K562 (cell line): ENCODE measurements around the gene TGDS. TPM values are rescaled to one million over a fixed set of nuclear protein-coding genes. Genes with fewer than 3 reads are reported as not detected.

Source experiments
- BCLAF1 ChIP-seq, 2 experiments: fragments of 450-650 bp in 1 of 2; IDR thresholded peaks; 2 replicates each; pipeline ENCODE4 v1.6.1; 2011 to 2017; ENCODE audit warnings: low read depth in 2 of 2, antibody characterized with exemption in 1 of 2, borderline replicate concordance in 1 of 2, low read length in 1 of 2, mild to moderate bottlenecking in 1 of 2, mixed read lengths in 1 of 2; ENCODE audit not compliant: control insufficient read depth in 1 of 2
- MLLT1 ChIP-seq, 2 experiments: fragments of 450-650 bp; IDR thresholded peaks; 2 replicates each; pipeline ENCODE4 v1.6.1; 2016
- POLR2A ChIP-seq: fragments of 450-650 bp; conservative IDR thresholded peaks from 2 replicates; pipeline ENCODE4 v1.6.1; 2016
- STAG1 ChIP-seq: sonication (generic); formaldehyde crosslinking; IDR thresholded peaks from 2 replicates; pipeline ENCODE4 v1.5.0; 2020; ENCODE audit warnings: missing genetic modification reagents, borderline replicate concordance
- TSHZ1 ChIP-seq: fragments of 250-450 bp; sonication (Bioruptor Pico); IDR thresholded peaks from 2 replicates; pipeline ENCODE4 v1.4.0; 2020; ENCODE audit warnings: mild to moderate bottlenecking, moderate library complexity
- ZNF263 ChIP-seq: sonication (generic); formaldehyde crosslinking; IDR thresholded peaks from 2 replicates; pipeline ENCODE4 v1.8.0; 2022; ENCODE audit warnings: mild to moderate bottlenecking, missing genetic modification reagents, borderline replicate concordance
- ZNF592 ChIP-seq: fragments of 450-650 bp; IDR thresholded peaks from 2 replicates; pipeline ENCODE4 v1.6.1; 2017; ENCODE audit warnings: antibody characterized with exemption, mild to moderate bottlenecking
- ZNF655 ChIP-seq: fragments of 250-450 bp; sonication (Bioruptor Pico); IDR thresholded peaks from 2 replicates; pipeline ENCODE4 v1.5.0; 2021
- ZNF764 ChIP-seq: fragments of 250-450 bp; sonication (Bioruptor Pico); IDR thresholded peaks from 2 replicates; pipeline ENCODE4 v1.4.0; 2020; ENCODE audit warnings: low read depth, mild to moderate bottlenecking, moderate library complexity
- polyA plus RNA-seq, 8 experiments: library from polyadenylated mRNA; depleted of rRNA in 4 of 8; stranded (reverse) in 5 of 8; unstranded in 3 of 8; fragments of >200 nt; fragmentation: Nextera tagmentation in 2 of 8; fragmentation: Illumina TruSeq in 1 of 8; extraction: Ambion mirVana in 2 of 8; extraction: Trizol in 1 of 8; gene quantifications; 2 replicates each; pipeline versions ENCODE4 v1.2.1 to v1.2.3, GENCODE V29; 2011 to 2014; ENCODE audit warnings: inconsistent platforms in 1 of 8, missing spikeins in 1 of 8
- total RNA-seq, 7 experiments: library from RNA; depleted of rRNA in 6 of 7; stranded (reverse); fragments of >200 nt in 6 of 7; fragmentation: Illumina TruSeq in 2 of 7; extraction: Trizol in 2 of 7; gene quantifications; 2 replicates each; pipeline versions ENCODE4 v1.2.1 to v1.2.3, GENCODE V29; 2011 to 2021; ENCODE audit warnings: low replicate concordance in 1 of 7

TGDS gene
- total and polyA plus RNA-seq, 9 of the 15 experiments (the other 6 are each of a cell fraction or from before 2014, with no cell fraction given), result 9.9 to 43.7 (median 21.4) TPM

- TF ChIP-seq BCLAF1 (IDR thresholded peaks at IDR 0.05; ENCODE audit: borderline replicate concordance in 1 of 2, control insufficient read depth in 1 of 2, low read depth in 2 of 2, low read length in 1 of 2) (no peak), ZNF592 (peak; percentile 84), MLLT1 (IDR thresholded peaks at IDR 0.05) (no peak), ZNF655 (CRISPR knock-in tag) (no peak), ZNF764 (CRISPR knock-in tag) (no peak), POLR2A (peak; percentile 77), ZNF263 (CRISPR knock-in tag) (no peak; the same call in none of the 2 replicates), TSHZ1 (CRISPR knock-in tag) (no peak), STAG1 (CRISPR knock-in tag) (no peak)
These were observed 5.8 kb upstream of the TGDS start, which contains the start of gene GPR180 (continued) for GRCh38 chr13:94601446-94602431.
